Transverse colon (tissue), 4 donors: ENCODE results near the gene FATE1. TPM values are rescaled to one million over a fixed set of nuclear protein-coding genes. Genes with fewer than 3 reads are reported as not detected.

Experiments used
- DNase-seq: peaks from one replicate; pipeline ENCODE4 v3.0.0-alpha.2; 2019
- H3K27ac ChIP-seq, 4 donors: fragments of 200-600 bp; sonication (generic); 2 replicates each; pipeline ENCODE4 v1.5.1; 2016 to 2018; ENCODE audit warnings: inconsistent platforms in 4 of 4
- H3K27me3 ChIP-seq: fragments of 200-600 bp; sonication (generic); 2 replicates; pipeline ENCODE4 v1.5.1; 2017; ENCODE audit warnings: inconsistent platforms
- H3K36me3 ChIP-seq, 4 donors: fragments of 200-600 bp; sonication (generic); 2 replicates each; pipeline ENCODE4 v1.5.1; 2017 to 2019; ENCODE audit warnings: inconsistent platforms in 4 of 4
- H3K4me1 ChIP-seq, 4 donors: fragments of 200-600 bp; sonication (generic); 2 replicates each; pipeline ENCODE4 v1.5.1; 2017 to 2020; ENCODE audit warnings: inconsistent platforms in 4 of 4
- H3K4me3 ChIP-seq, 4 donors: fragments of 200-600 bp; sonication (generic); 1 replicate in 1 of 4; 2 replicates in 3 of 4; pipeline versions ENCODE4 v1.5.1 to v1.6.1; 2017 to 2019; ENCODE audit warnings: inconsistent platforms in 4 of 4
- H3K9me3 ChIP-seq, 2 donors: fragments of 200-600 bp; sonication (generic); 2 replicates each; pipeline ENCODE4 v1.5.1; 2017 to 2019; ENCODE audit warnings: inconsistent platforms in 2 of 2
- EP300 ChIP-seq: sonication (generic); formaldehyde crosslinking; IDR thresholded peaks from one replicate; pipeline ENCODE4 v1.6.1; 2017; ENCODE audit warnings: antibody characterized with exemption, low read depth
- POLR2A ChIP-seq: fragments of 450-650 bp; IDR thresholded peaks from one replicate; pipeline ENCODE4 v1.6.1; 2016; ENCODE audit warnings: antibody characterized with exemption, mild to moderate bottlenecking, moderate library complexity
- POLR2AphosphoS5 ChIP-seq, 3 donors: sonication (generic); formaldehyde crosslinking; IDR thresholded peaks; one replicate each; pipeline ENCODE4 v1.6.1; 2016; ENCODE audit warnings: antibody characterized with exemption in 3 of 3
- WGBS, 2 donors: methylation state at CpG; one replicate each; pipeline ENCODE4 v1.1.5; 2018; ENCODE audit warnings: low coverage in 1 of 2; 5-methylcytosine and 5-hydroxymethylcytosine counted together
- in situ Hi-C, 4 donors: fragments of 200-750 bp; cut with MboI; loops; one replicate each; pipeline versions ENCODE4 v1.15.0 to v1.15.1; 2017; ENCODE audit warnings: low sequenced_read_pairs in 3 of 4, low pct_ligation_motif_present in 1 of 4, low pct_unique_long_range_greater_than_20kb in 1 of 4
- intact Hi-C: fragments of 100-400 bp; cut with DNase I; formaldehyde crosslinking; loops from one replicate; pipeline ENCODE4 v1.15.1; 2023; ENCODE audit warnings: low total_unique reads
- total RNA-seq, 4 donors: library from RNA; depleted of rRNA; stranded (reverse); fragments of >200 nt; gene quantifications; one replicate each; pipeline ENCODE4 v1.1.0, GENCODE V29; 2016
- TF ChIP-seq, protein P1 (sequence below), 5 experiments: fragments of 200-600 bp in 3 of 5; fragments of 450-650 bp in 2 of 5; sonication (generic) in 3 of 5; IDR thresholded peaks; 1 replicate in 2 of 5; 2 replicates in 3 of 5; pipeline ENCODE4 v1.5.1; 2016 to 2017; ENCODE audit warnings: antibody characterized with exemption in 5 of 5, inconsistent platforms in 3 of 5, mild to moderate bottlenecking in 2 of 5, moderate library complexity in 1 of 5

FATE1 gene
- total RNA-seq, 4 donors from 2014 or later: not detected

- WGBS, 2 donors: 53% methylated on average over 7 of the region's 7 CpGs; no CpG with 5 or more reads in 1 of the 2 donors
- H3K9me3 ChIP-seq: no peaks in the 10 kb centered on the region
- no peak for TF ChIP-seq POLR2AphosphoS5 (IDR thresholded peaks at IDR 0.05)
- TF ChIP-seq, protein P1, sequence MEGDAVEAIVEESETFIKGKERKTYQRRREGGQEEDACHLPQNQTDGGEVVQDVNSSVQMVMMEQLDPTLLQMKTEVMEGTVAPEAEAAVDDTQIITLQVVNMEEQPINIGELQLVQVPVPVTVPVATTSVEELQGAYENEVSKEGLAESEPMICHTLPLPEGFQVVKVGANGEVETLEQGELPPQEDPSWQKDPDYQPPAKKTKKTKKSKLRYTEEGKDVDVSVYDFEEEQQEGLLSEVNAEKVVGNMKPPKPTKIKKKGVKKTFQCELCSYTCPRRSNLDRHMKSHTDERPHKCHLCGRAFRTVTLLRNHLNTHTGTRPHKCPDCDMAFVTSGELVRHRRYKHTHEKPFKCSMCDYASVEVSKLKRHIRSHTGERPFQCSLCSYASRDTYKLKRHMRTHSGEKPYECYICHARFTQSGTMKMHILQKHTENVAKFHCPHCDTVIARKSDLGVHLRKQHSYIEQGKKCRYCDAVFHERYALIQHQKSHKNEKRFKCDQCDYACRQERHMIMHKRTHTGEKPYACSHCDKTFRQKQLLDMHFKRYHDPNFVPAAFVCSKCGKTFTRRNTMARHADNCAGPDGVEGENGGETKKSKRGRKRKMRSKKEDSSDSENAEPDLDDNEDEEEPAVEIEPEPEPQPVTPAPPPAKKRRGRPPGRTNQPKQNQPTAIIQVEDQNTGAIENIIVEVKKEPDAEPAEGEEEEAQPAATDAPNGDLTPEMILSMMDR (IDR thresholded peaks at IDR 0.05): no peak
- no peak for TF ChIP-seq EP300
- TF ChIP-seq POLR2A: no peak
- H3K36me3 ChIP-seq: no peaks in the 10 kb centered on the region
- no peak for DNase-seq
- no peaks in the 10 kb centered on the region for H3K27me3 ChIP-seq
- no peak overlapping the region for H3K27ac ChIP-seq
- intact Hi-C loops (no loop called here), in situ Hi-C loops (no loop called here)
- no peak overlapping the region for H3K4me3 ChIP-seq
- no peaks in the 10 kb centered on the region for H3K4me1 ChIP-seq
Observed at GRCh38 chrX:151703487-151703886, 12.3 kb upstream of the FATE1 start.

DNA sequence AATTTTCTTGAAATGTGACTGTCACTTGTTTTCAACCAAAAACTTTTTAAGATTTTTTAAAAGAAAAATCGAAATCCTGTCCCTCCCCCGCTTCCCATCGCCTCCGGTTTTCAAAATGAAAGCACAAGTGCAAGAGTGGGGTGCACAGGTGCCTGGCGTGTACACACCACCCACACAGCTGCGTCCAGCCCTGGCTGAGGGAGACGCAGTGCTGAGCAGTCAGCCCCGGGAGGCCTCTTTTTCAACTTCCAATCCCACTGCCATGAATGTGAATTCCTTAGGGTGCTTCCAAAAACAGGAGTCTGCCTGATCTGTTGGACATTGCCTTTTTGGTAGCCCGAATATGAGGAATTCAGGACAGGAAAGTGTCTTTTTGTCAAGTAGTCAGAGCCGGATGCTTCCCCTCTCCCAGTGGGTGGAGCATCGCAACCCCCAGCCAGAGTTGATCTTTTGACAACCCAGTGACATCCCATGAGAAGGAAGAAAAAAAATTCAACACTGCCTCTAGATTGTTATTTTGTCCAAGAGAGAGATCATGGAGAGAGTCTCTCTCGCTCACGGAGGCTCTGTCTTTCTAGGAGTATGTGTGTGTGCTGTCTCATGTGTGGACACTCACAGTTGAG, 11.7 kb upstream of the FATE1 start:
- in situ Hi-C loops: no loop called here
- Histone ChIP-seq H3K4me1 (no peaks in the 10 kb centered on the region), H3K9me3 (no peaks in the 10 kb centered on the region), H3K4me3 (no peak overlapping the region), H3K27ac (no peak overlapping the region), H3K27me3 (no peaks in the 10 kb centered on the region), H3K36me3 (no peaks in the 10 kb centered on the region)
- DNase-seq: no peak
- intact Hi-C loops: no loop called here
- TF ChIP-seq EP300: no peak
- TF ChIP-seq, protein P1 (IDR thresholded peaks at IDR 0.05): no peak
- no peak for TF ChIP-seq POLR2A
- TF ChIP-seq POLR2AphosphoS5 (IDR thresholded peaks at IDR 0.05): no peak
- WGBS, 2 donors: 68% methylated on average over 13 of the region's 13 CpGs; no CpG with 5 or more reads in 1 of the 2 donors

- intact Hi-C loops: no loop called here
Observed at GRCh38 chrX:151708821-151709220, 7.0 kb upstream of the FATE1 start.

GRCh38 chrX:151710457-151710856, 5.4 kb upstream of the FATE1 start:
- intact Hi-C loops: no loop called here
- no peaks in the 10 kb centered on the region for H3K4me1 ChIP-seq
- H3K27ac ChIP-seq: no peak overlapping the region
- H3K27me3 ChIP-seq: no peaks in the 10 kb centered on the region
- no peak overlapping the region for H3K4me3 ChIP-seq
- 44% methylated on average over 2 of the region's 2 CpGs; no CpG with 5 or more reads in 1 of the 2 donors for WGBS, 2 donors
- DNase-seq: no peak
- no peaks in the 10 kb centered on the region for H3K9me3 ChIP-seq
- in situ Hi-C loops: no loop called here
- no peak for TF ChIP-seq POLR2AphosphoS5 (IDR thresholded peaks at IDR 0.05)
- no peak for TF ChIP-seq POLR2A
- TF ChIP-seq EP300: no peak
- TF ChIP-seq, protein P1 (IDR thresholded peaks at IDR 0.05): no peak
- no peaks in the 10 kb centered on the region for H3K36me3 ChIP-seq

More at GRCh38 chrX:151708821-151709220, 7.0 kb upstream of the FATE1 start:
- Histone ChIP-seq H3K36me3 (no peaks in the 10 kb centered on the region), H3K27ac (no peak overlapping the region), H3K9me3 (no peaks in the 10 kb centered on the region), H3K27me3 (no peaks in the 10 kb centered on the region), H3K4me1 (no peaks in the 10 kb centered on the region), H3K4me3 (no peak overlapping the region)
- WGBS, 2 donors: 81% methylated on average over 7 of the region's 7 CpGs; no CpG with 5 or more reads in 1 of the 2 donors
- no peak for DNase-seq
- TF ChIP-seq, protein P1 (IDR thresholded peaks at IDR 0.05): no peak
- TF ChIP-seq POLR2A (no peak), POLR2AphosphoS5 (IDR thresholded peaks at IDR 0.05) (no peak), EP300 (no peak)
- in situ Hi-C loops: no loop called here
